GM12878 (cell line): Measurements from ENCODE around the gene SPTSSB. TPM values are rescaled to one million over a fixed set of nuclear protein-coding genes. Genes with fewer than 3 reads are reported as not detected.

ENCODE experiments used
- ATAC-seq: fragments of 200-7000 bp; cut with Tn5 transposase; 3 replicates; pipeline ENCODE4 v1.9.1; 2020; ENCODE audit warnings: mild to moderate bottlenecking, moderate library complexity
- BruUV-seq: library from RNA; stranded (reverse); fragments of 400-500 nt; replicated peaks from 2 replicates; lab custom pipeline; 2021; lab: Mats Ljungman, UMichigan
- CTCF ChIA-PET: fragments of 300-600 bp; sonication (Branson Sonifier 250); formaldehyde crosslinking; extraction: SDS; loops from one replicate; lab custom pipeline; 2021; ENCODE audit warnings: inconsistent platforms; lab: Yijun Ruan, JAX
- POLR2A ChIA-PET: fragments of 350-600 bp; formaldehyde crosslinking; extraction: SDS; loops from one replicate; lab custom pipeline; 2021; ENCODE audit warnings: inconsistent platforms; lab: Charles Lee
- RAD21 ChIA-PET: fragments of 300-600 bp; sonication (Branson Sonifier 250); formaldehyde crosslinking; loops from one replicate; lab custom pipeline; 2023; ENCODE audit warnings: antibody characterized with exemption; ENCODE audit not compliant: unreplicated experiment; lab: Charles Lee
- SMC1A ChIA-PET: fragments of 300-600 bp; sonication (Branson Sonifier 250); formaldehyde crosslinking; loops from one replicate; lab custom pipeline; 2023; ENCODE audit not compliant: unreplicated experiment, uncharacterized antibody; lab: Charles Lee
- DNase-seq: peaks from one replicate; pipeline ENCODE4 v3.0.0-alpha.2; 2011; ENCODE audit warnings: low read depth, low spot score
- FAIRE-seq: peaks from 3 replicates; lab custom pipeline; 2011; peaks lifted over from hg19 to GRCh38; lab: Jason Lieb, UNC
- H2AFZ ChIP-seq: 2 replicates; pipeline ENCODE4 v1.6.0; 2011; ENCODE audit warnings: low read depth, low read length, control low read depth; ENCODE audit not compliant: control insufficient read depth
- H3K27ac ChIP-seq: 2 replicates; pipeline ENCODE4 v1.5.1; 2011; ENCODE audit warnings: control low read depth; ENCODE audit not compliant: control insufficient read depth, insufficient read depth
- H3K27me3 ChIP-seq, 2 experiments: replicated peaks in 1 of 2; 2 replicates each; pipeline versions ENCODE4 v1.6.0 to v1.6.1; 2011; ENCODE audit warnings: low read length in 1 of 2; ENCODE audit not compliant: control insufficient read depth in 2 of 2, insufficient read depth in 2 of 2
- H3K36me3 ChIP-seq, 2 experiments: 2 replicates each; pipeline ENCODE4 v1.5.1; 2011; ENCODE audit warnings: low read length in 1 of 2; ENCODE audit not compliant: control insufficient read depth in 2 of 2, insufficient read depth in 2 of 2
- H3K4me1 ChIP-seq: 2 replicates; pipeline ENCODE4 v1.6.1; 2011; ENCODE audit warnings: mild to moderate bottlenecking, low read length, moderate library complexity, mixed read lengths; ENCODE audit not compliant: control insufficient read depth, insufficient read depth
- H3K4me2 ChIP-seq: 2 replicates; pipeline ENCODE4 v1.6.0; 2011; ENCODE audit warnings: control low read depth; ENCODE audit not compliant: control insufficient read depth, insufficient read depth
- H3K4me3 ChIP-seq: fragments of 200-600 bp; sonication (generic); 2 replicates; pipeline ENCODE4 v1.5.1; 2016
- H3K79me2 ChIP-seq: 2 replicates; pipeline ENCODE4 v1.6.0; 2011; ENCODE audit warnings: low read length; ENCODE audit not compliant: control insufficient read depth, insufficient read depth
- H3K9ac ChIP-seq: 2 replicates; pipeline ENCODE4 v1.8.0; 2011; ENCODE audit warnings: low read length, control low read depth, mixed read lengths; ENCODE audit not compliant: control insufficient read depth, insufficient read depth
- H3K9me3 ChIP-seq: replicated peaks from 3 replicates; pipeline ENCODE4 v1.5.1; 2011; ENCODE audit warnings: mild to moderate bottlenecking, low read length; ENCODE audit not compliant: control insufficient read depth, insufficient read depth
- H4K20me1 ChIP-seq: 2 replicates; pipeline ENCODE4 v1.6.0; 2011; ENCODE audit not compliant: control insufficient read depth, insufficient read depth
- EZH2 ChIP-seq: IDR thresholded peaks from 2 replicates; pipeline ENCODE4 v1.6.1; 2012; ENCODE audit warnings: low read depth, mild to moderate bottlenecking, control low read depth, inconsistent platforms, low read length, borderline replicate concordance; ENCODE audit not compliant: control insufficient read depth
- KAT2A ChIP-seq: conservative IDR thresholded peaks from 2 replicates; pipeline ENCODE4 v1.6.1; 2011; ENCODE audit warnings: low read depth, low read length; ENCODE audit not compliant: control insufficient read depth
- KDM1A ChIP-seq: fragments of 200-600 bp; sonication (generic); IDR thresholded peaks from 2 replicates; pipeline ENCODE4 v1.6.1; 2016; ENCODE audit warnings: borderline replicate concordance
- MXI1 ChIP-seq: fragments of 150-350 bp; IDR thresholded peaks from 2 replicates; pipeline ENCODE4 v1.6.1; 2011; ENCODE audit warnings: low read depth, mild to moderate bottlenecking, inconsistent platforms, low read length, improper control_type of control experiment
- PML ChIP-seq: IDR thresholded peaks from 2 replicates; pipeline ENCODE4 v1.6.1; 2012; ENCODE audit warnings: low read length, inconsistent platforms
- RB1 ChIP-seq: fragments of 450-650 bp; formaldehyde crosslinking; IDR thresholded peaks from 2 replicates; pipeline ENCODE4 v1.6.1; 2017; ENCODE audit warnings: mild to moderate bottlenecking, borderline replicate concordance
- SKIL ChIP-seq: fragments of 450-650 bp; IDR thresholded peaks from 2 replicates; pipeline ENCODE4 v1.6.1; 2017; ENCODE audit warnings: mild to moderate bottlenecking, low read depth, inconsistent platforms; ENCODE audit not compliant: poor library complexity, severe bottlenecking
- USF1 ChIP-seq: IDR thresholded peaks from 2 replicates; pipeline ENCODE4 v1.6.1; 2011; ENCODE audit warnings: borderline replicate concordance, low read depth, mild to moderate bottlenecking, moderate library complexity, mixed read lengths, low read length; ENCODE audit not compliant: insufficient read depth; ENCODE audit errors: extremely low read length
- WGBS: methylation state at CpG from one replicate; pipeline ENCODE4 v1.1.6; 2016; ENCODE audit warnings: low lambda C conversion rate; ENCODE audit not compliant: insufficient replicate concordance, insufficient coverage; ENCODE audit errors: missing lambda C conversion rate; 5-methylcytosine and 5-hydroxymethylcytosine counted together
- in situ Hi-C: fragments of 300-500 bp; cut with MboI; formaldehyde crosslinking; loops from 9 replicates; pipeline ENCODE4 v1.14.3; 2018; ENCODE audit warnings: mixed read lengths
- intact Hi-C: fragments of 100-400 bp; cut with micrococcal nuclease; formaldehyde crosslinking; loops from one replicate; pipeline ENCODE4 v1.14.2; 2022; ENCODE audit not compliant: unreplicated experiment
- polyA plus RNA-seq, 11 experiments: library from polyadenylated mRNA; depleted of rRNA in 4 of 11; unstranded in 6 of 11; stranded (reverse) in 5 of 11; fragments of >200 nt; fragmentation: Nextera tagmentation in 4 of 11; fragmentation: Illumina TruSeq in 1 of 11; extraction: Ambion mirVana in 4 of 11; extraction: Trizol in 1 of 11; gene quantifications; 1 replicate in 1 of 11; 2 replicates in 10 of 11; pipeline versions ENCODE4 v1.2.1 to v1.2.3, GENCODE V29; 2011 to 2016; ENCODE audit warnings: inconsistent platforms in 2 of 11, missing spikeins in 2 of 11, low read depth in 1 of 11
- total RNA-seq, 4 experiments: library from RNA; depleted of rRNA in 3 of 4; stranded (reverse); fragments of >200 nt in 3 of 4; fragmentation: Illumina TruSeq in 1 of 4; extraction: Trizol in 1 of 4; gene quantifications; 2 replicates each; pipeline versions ENCODE4 v1.2.1 to v1.2.3, GENCODE V29; 2013 to 2021
- TF ChIP-seq, protein P1 (sequence below): IDR thresholded peaks from 2 replicates; pipeline ENCODE4 v1.6.1; 2012; ENCODE audit warnings: improper control_type of control experiment, low read depth, low read length; ENCODE audit not compliant: insufficient replicate concordance

The SPTSSB gene
- total and polyA plus RNA-seq, 10 of the 15 experiments (the other 5 are each of a cell fraction or from before 2014, with no cell fraction given): 0.19 to 30.6 (median 0.91) TPM

DNA sequence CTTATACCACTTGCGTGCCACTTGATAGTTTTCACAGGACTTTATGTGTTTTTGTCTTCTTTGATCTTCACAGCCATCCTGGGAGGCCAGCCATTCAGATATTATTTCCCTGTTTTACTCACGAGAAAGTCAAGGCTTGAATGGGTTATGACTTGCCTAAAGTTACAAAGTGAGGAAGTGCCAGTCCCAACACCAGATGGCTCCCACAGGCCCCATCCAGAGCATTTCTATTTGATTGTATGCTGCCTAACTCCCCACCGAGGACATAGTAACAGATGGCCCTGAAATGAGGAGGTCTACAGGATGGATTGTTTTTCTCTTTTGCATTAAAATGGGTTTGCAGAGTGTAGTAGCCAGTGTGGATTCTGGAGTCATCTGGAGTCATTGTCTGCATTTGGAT, 74.5 kb downstream of the SPTSSB start:
- H3K4me1 ChIP-seq: no peaks in the 10 kb centered on the region
- ChIA-PET CTCF (interaction anchor here (0.5 kb wide), 1 partner anchor 1418 kb away, joined by 3 read pairs; no protein-coding TSS in a partner anchor), RAD21 (no interaction called here), POLR2A (no interaction called here), SMC1A (interaction anchor here (0.9 kb wide), 1 partner anchor 10 kb away, joined by 3 read pairs; no protein-coding TSS in a partner anchor)
- H3K36me3 ChIP-seq: no peaks in the 10 kb centered on the region
- no peak overlapping the region for H2AFZ ChIP-seq
- TF ChIP-seq EZH2 (no peak), KAT2A (no peak), RB1 (no peak), PML (no peak), KDM1A (no peak), USF1 (no peak)
- FAIRE-seq (no peak), DNase-seq (no peak), ATAC-seq (no peak)
- no peak overlapping the region for H3K9ac ChIP-seq
- no peaks in the 10 kb centered on the region for H3K27me3 ChIP-seq
- no TSS peak for BruUV-seq
- in situ Hi-C loops (no loop called here), intact Hi-C loops (no loop called here)
- no peak overlapping the region for H3K4me2 ChIP-seq
- WGBS: 29% methylated on average over 3 of the region's 3 CpGs
- no peak overlapping the region for H3K27ac ChIP-seq
- H3K4me3 ChIP-seq: no peak overlapping the region
- no peaks in the 10 kb centered on the region for H4K20me1 ChIP-seq
- H3K9me3 ChIP-seq: peaks cover 3% of the 10 kb centered on the region; the same call in 1 of the 3 replicates
- H3K79me2 ChIP-seq: no peaks in the 10 kb centered on the region

DNA sequence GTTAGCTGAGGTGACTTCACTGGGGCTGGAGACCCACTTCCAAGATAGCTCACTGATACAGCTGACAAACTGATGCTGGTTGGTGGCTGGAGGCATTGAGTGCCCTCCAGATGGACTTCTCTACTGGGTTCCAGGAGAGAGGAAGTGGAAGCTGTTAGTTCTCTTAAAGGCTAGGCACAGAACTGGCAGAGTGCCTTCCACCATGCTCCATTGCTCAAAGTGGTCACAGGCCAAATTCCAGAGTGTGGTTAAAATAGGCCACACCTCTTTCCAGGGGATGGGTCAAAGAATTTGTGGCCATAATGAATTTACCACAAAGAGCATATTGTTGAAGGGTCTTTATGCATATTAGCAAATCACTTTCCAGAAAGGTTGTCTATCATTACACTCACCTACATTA, 76.0 kb downstream of the SPTSSB start:
- CTCF ChIA-PET: interaction anchor here (0.5 to 2.9 kb wide), 3 partner anchors 9 to 12 kb away, joined by 3 to 8 read pairs (median 3); no protein-coding TSS in a partner anchor
- POLR2A ChIA-PET: no interaction called here
- no TSS peak for BruUV-seq
- TF ChIP-seq, protein P1, sequence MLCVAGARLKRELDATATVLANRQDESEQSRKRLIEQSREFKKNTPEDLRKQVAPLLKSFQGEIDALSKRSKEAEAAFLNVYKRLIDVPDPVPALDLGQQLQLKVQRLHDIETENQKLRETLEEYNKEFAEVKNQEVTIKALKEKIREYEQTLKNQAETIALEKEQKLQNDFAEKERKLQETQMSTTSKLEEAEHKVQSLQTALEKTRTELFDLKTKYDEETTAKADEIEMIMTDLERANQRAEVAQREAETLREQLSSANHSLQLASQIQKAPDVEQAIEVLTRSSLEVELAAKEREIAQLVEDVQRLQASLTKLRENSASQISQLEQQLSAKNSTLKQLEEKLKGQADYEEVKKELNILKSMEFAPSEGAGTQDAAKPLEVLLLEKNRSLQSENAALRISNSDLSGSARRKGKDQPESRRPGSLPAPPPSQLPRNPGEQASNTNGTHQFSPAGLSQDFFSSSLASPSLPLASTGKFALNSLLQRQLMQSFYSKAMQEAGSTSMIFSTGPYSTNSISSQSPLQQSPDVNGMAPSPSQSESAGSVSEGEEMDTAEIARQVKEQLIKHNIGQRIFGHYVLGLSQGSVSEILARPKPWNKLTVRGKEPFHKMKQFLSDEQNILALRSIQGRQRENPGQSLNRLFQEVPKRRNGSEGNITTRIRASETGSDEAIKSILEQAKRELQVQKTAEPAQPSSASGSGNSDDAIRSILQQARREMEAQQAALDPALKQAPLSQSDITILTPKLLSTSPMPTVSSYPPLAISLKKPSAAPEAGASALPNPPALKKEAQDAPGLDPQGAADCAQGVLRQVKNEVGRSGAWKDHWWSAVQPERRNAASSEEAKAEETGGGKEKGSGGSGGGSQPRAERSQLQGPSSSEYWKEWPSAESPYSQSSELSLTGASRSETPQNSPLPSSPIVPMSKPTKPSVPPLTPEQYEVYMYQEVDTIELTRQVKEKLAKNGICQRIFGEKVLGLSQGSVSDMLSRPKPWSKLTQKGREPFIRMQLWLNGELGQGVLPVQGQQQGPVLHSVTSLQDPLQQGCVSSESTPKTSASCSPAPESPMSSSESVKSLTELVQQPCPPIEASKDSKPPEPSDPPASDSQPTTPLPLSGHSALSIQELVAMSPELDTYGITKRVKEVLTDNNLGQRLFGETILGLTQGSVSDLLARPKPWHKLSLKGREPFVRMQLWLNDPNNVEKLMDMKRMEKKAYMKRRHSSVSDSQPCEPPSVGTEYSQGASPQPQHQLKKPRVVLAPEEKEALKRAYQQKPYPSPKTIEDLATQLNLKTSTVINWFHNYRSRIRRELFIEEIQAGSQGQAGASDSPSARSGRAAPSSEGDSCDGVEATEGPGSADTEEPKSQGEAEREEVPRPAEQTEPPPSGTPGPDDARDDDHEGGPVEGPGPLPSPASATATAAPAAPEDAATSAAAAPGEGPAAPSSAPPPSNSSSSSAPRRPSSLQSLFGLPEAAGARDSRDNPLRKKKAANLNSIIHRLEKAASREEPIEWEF: no peak
- TF ChIP-seq MXI1 (no peak), SKIL (no peak)

More for the DNA sequence above, 76.0 kb downstream of the SPTSSB start:
- in situ Hi-C loops: no loop called here
- DNase-seq (no peak), ATAC-seq (no peak), FAIRE-seq (no peak)
- Histone ChIP-seq H3K4me2 (no peak overlapping the region), H4K20me1 (no peaks in the 10 kb centered on the region), H2AFZ (no peak overlapping the region), H3K4me1 (no peaks in the 10 kb centered on the region), H3K79me2 (no peaks in the 10 kb centered on the region), H3K9me3 (peaks cover 3% of the 10 kb centered on the region; the same call in 1 of the 3 replicates), H3K4me3 (no peak overlapping the region), H3K27ac (no peak overlapping the region), H3K9ac (no peak overlapping the region), H3K27me3 (no peaks in the 10 kb centered on the region), H3K36me3 (no peaks in the 10 kb centered on the region)
- ChIA-PET RAD21 (no interaction called here), SMC1A (interaction anchor here (0.7 kb wide), 1 partner anchor 870 kb away, joined by 3 read pairs; no protein-coding TSS in a partner anchor)
- intact Hi-C loops: no loop called here
